Measurements from ENCODE around the gene TRPC5OS.

DNA sequence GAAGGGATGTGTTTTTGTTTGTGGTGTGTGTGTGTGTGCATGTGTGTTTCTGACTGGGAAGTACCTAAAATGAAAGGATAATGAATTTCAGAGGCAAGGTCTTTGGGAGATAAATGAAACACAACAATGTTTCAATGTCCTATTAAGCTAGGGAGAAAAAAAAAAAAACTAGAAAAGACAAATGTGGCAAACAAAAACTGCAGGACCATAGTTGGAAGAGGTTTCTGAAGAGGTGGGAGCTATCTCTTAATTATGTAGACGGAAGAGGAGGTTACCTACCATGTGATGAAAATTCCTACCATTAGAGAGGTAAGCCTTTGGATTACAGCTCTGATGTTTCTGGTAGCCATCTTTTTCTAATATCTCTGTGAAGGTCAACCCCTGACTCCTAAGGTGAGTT is at the start of gene TRPC5OS:
- TF ChIP-seq, protein P1, sequence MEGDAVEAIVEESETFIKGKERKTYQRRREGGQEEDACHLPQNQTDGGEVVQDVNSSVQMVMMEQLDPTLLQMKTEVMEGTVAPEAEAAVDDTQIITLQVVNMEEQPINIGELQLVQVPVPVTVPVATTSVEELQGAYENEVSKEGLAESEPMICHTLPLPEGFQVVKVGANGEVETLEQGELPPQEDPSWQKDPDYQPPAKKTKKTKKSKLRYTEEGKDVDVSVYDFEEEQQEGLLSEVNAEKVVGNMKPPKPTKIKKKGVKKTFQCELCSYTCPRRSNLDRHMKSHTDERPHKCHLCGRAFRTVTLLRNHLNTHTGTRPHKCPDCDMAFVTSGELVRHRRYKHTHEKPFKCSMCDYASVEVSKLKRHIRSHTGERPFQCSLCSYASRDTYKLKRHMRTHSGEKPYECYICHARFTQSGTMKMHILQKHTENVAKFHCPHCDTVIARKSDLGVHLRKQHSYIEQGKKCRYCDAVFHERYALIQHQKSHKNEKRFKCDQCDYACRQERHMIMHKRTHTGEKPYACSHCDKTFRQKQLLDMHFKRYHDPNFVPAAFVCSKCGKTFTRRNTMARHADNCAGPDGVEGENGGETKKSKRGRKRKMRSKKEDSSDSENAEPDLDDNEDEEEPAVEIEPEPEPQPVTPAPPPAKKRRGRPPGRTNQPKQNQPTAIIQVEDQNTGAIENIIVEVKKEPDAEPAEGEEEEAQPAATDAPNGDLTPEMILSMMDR (conservative IDR thresholded peaks at IDR 0.05): no peak
- TF ChIP-seq EZH2 (IDR thresholded peaks at IDR 0.05; ENCODE audit: low read depth): no peak
